ENCODE measurements around the gene SLC25A22.

The SLC25A22 gene

GRCh38 chr11:746289-747157 lies 51.6 kb downstream of the SLC25A22 start:
- peak; percentile 26 for DNase-seq (ENCODE audit: low spot score)

- no peak for DNase-seq (ENCODE audit: low spot score)
Observed at GRCh38 chr11:745428-745827, 52.7 kb downstream of the SLC25A22 start.

DNA sequence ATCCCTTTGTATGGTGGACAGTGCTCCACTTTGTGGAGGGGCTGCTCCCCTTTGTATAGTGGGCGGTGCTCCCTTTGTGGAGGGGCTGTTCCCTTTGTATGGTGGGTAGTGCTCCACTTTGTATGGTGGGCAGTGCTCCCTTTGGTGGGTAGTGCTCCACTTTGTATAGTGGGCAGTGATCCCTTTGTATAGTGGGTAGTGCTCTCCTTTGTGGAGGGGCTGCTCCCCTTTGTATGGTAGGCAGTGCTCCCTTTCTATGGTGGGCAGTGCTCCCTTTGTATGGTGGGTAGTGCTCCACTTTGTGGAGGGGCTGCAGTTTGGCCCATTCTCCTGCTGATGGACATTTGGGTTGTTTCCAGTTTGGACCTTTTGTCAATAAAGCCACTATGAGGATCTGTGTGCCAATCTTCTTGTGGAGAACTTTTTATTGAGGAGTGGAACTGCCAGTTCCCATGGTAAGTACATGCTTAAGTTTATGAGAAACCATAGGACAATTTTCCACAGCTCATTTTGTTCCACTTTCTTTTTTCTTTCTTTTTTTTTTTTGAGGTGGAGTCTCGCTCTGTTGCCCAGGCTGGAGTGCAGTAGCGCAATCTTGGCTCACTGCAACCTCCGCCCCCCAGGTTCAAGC lies 55.4 kb downstream of the SLC25A22 start:
- DNase-seq (ENCODE audit: low spot score): no peak

DNA sequence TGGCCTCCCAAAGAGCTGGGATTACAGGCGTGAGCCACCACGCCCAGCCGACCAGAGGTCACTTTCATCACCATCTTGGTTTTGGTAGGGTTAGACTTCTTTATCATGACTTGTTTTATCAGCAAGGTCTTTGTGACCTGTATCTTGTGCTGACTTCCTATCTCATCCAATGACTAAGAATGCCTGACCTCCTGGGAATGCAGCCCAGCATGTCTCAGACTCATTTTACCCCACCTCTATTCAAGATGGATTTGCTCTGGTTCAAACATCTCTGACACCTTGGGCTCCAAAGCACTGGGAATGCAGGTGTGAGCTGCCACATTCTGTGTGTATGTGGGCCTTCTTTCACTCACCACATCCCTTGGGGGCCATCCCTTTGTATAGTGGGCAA lies 55.9 kb downstream of the SLC25A22 start:
- DNase-seq (ENCODE audit: low spot score): no peak

All from CD4-positive, alpha-beta T cell treated with Interleukin-2 at 100 ng/mL for 4 hours (primary cell).